Measurements from ENCODE around the gene CRYM. TPM values are rescaled to one million over a fixed set of nuclear protein-coding genes. Genes with fewer than 3 reads are reported as not detected.

The CRYM gene
- total RNA-seq, 1 experiment from 2014 or later: 4.9 TPM

- no peaks in the 10 kb centered on the region for H3K9me2 ChIP-seq (ENCODE audit: insufficient read depth)
- ChIA-PET CTCF (no interaction called here), POLR2A (no interaction called here), RAD21 (ENCODE audit: low non-redundant PET in 1 of 2, low total read pairs in 2 of 2, uncharacterized antibody in 2 of 2, unreplicated experiment in 2 of 2) (no interaction called here)
- H3K9ac ChIP-seq (ENCODE audit: low read length): no peak overlapping the region
- H4K20me1 ChIP-seq (ENCODE audit: insufficient read depth): no peaks in the 10 kb centered on the region
- H3K4me2 ChIP-seq (ENCODE audit: low read length): no peak overlapping the region
- no peaks in the 10 kb centered on the region for H3K27me3 ChIP-seq (ENCODE audit: insufficient read depth, low read length)
- no peak overlapping the region for H2AFZ ChIP-seq (ENCODE audit: low read depth, low read length, poor library complexity, severe bottlenecking)
- no peak overlapping the region for H3K4me3 ChIP-seq (replicated peaks in 1 of 2; ENCODE audit: low read depth in 1 of 2, low read length in 2 of 2)
- no peaks in the 10 kb centered on the region for H3K36me3 ChIP-seq (ENCODE audit: control insufficient read depth in 1 of 2, insufficient read depth in 2 of 2, low read length in 2 of 2)
- BruUV-seq (replicated peaks): no TSS peak
- no peak for ATAC-seq
- H3K4me1 ChIP-seq (ENCODE audit: control insufficient read depth in 1 of 2, insufficient read depth in 2 of 2, low read length in 2 of 2): no peaks in the 10 kb centered on the region
- TF ChIP-seq RAD21 (IDR thresholded peaks at IDR 0.05; ENCODE audit: low read depth) (no peak), SIN3A (IDR thresholded peaks at IDR 0.05; ENCODE audit: low read depth) (no peak), REST (IDR thresholded peaks at IDR 0.05; ENCODE audit: low read depth) (no peak), FOSL1 (IDR thresholded peaks at IDR 0.05; ENCODE audit: low read depth) (no peak)
- intact Hi-C loops (cut with micrococcal nuclease): no loop called here
- no peaks in the 10 kb centered on the region for H3K9me3 ChIP-seq (ENCODE audit: control insufficient read depth in 1 of 2, insufficient read depth in 1 of 2, low read depth in 1 of 2, low read length in 2 of 2)
- no peak for DNase-seq (ENCODE audit: low read depth, low spot score)
- H3K79me2 ChIP-seq (ENCODE audit: insufficient read depth, low read length): no peaks in the 10 kb centered on the region
- H3K27ac ChIP-seq (ENCODE audit: low read depth, low read length): no peak overlapping the region
Measured at GRCh38 chr16:21321736-21322135, 43.6 kb upstream of the CRYM start.

GRCh38 chr16:21314339-21314738 lies 36.2 kb upstream of the CRYM start:
- H3K79me2 ChIP-seq (ENCODE audit: insufficient read depth, low read length): no peaks in the 10 kb centered on the region; the same call in 1 of the 2 replicates
- no peaks in the 10 kb centered on the region for H3K9me2 ChIP-seq (ENCODE audit: insufficient read depth)
- ChIA-PET RAD21 (ENCODE audit: low non-redundant PET in 1 of 2, low total read pairs in 2 of 2, uncharacterized antibody in 2 of 2, unreplicated experiment in 2 of 2) (no interaction called here), POLR2A (no interaction called here), CTCF (no interaction called here)
- no peaks in the 10 kb centered on the region for H3K4me1 ChIP-seq (ENCODE audit: control insufficient read depth in 1 of 2, insufficient read depth in 2 of 2, low read length in 2 of 2)
- H3K9me3 ChIP-seq (ENCODE audit: control insufficient read depth in 1 of 2, insufficient read depth in 1 of 2, low read depth in 1 of 2, low read length in 2 of 2): no peaks in the 10 kb centered on the region
- no peak overlapping the region for H3K9ac ChIP-seq (ENCODE audit: low read length)
- H3K4me2 ChIP-seq (ENCODE audit: low read length): no peak overlapping the region
- no peak overlapping the region for H2AFZ ChIP-seq (ENCODE audit: low read depth, low read length, poor library complexity, severe bottlenecking)
- no peaks in the 10 kb centered on the region for H4K20me1 ChIP-seq (ENCODE audit: insufficient read depth)
- H3K36me3 ChIP-seq (ENCODE audit: control insufficient read depth in 1 of 2, insufficient read depth in 2 of 2, low read length in 2 of 2): no peaks in the 10 kb centered on the region; a peak in 1 of 4 replicates
- no peaks in the 10 kb centered on the region for H3K27me3 ChIP-seq (ENCODE audit: insufficient read depth, low read length)
- DNase-seq (ENCODE audit: low read depth, low spot score) (no peak), ATAC-seq (no peak)
- no peak overlapping the region for H3K4me3 ChIP-seq (replicated peaks in 1 of 2; ENCODE audit: low read depth in 1 of 2, low read length in 2 of 2)
- BruUV-seq (replicated peaks): no TSS peak
- intact Hi-C loops (cut with micrococcal nuclease): no loop called here
- TF ChIP-seq TCF7L2 (IDR thresholded peaks at IDR 0.05; ENCODE audit: borderline replicate concordance, extremely low read depth, insufficient read depth, insufficient read length) (no peak), CBX3 (IDR thresholded peaks at IDR 0.05; ENCODE audit: low read depth) (no peak), POLR2AphosphoS5 (IDR thresholded peaks at IDR 0.05; ENCODE audit: low read depth, low read length) (no peak), REST (IDR thresholded peaks at IDR 0.05; ENCODE audit: low read depth) (no peak)
- no peak overlapping the region for H3K27ac ChIP-seq (ENCODE audit: low read depth, low read length)
